Endothelial cell of umbilical vein (primary cell): ENCODE data around the gene CUL3. TPM values are rescaled to one million over a fixed set of nuclear protein-coding genes. Genes with fewer than 3 reads are reported as not detected.
A peak's percentile ranks its signal among the peaks of the same experiment; 100 is the strongest.

ENCODE experiments used
- BruUV-seq: library from RNA; stranded (reverse); fragments of 400-500 nt; replicated peaks from 2 replicates; lab custom pipeline; 2021; lab: Mats Ljungman, UMichigan
- CTCF ChIA-PET: fragments of 300-600, 350-600 bp; sonication (Branson Sonifier 250); formaldehyde crosslinking; loops from one replicate; lab custom pipeline; 2021; ENCODE audit warnings: antibody characterized with exemption, inconsistent platforms; lab: Charles Lee
- POLR2A ChIA-PET: fragments of 300-600, 350-600 bp; sonication (Branson Sonifier 250); formaldehyde crosslinking; loops from one replicate; lab custom pipeline; 2021; ENCODE audit warnings: antibody characterized with exemption, inconsistent platforms; lab: Charles Lee
- DNase-seq: peaks from one replicate; pipeline ENCODE4 v3.0.0-alpha.2; 2011; ENCODE audit warnings: low read depth, low spot score
- FAIRE-seq: peaks from 2 replicates; lab custom pipeline; 2011; peaks lifted over from hg19 to GRCh38; lab: Jason Lieb, UNC
- H2AFZ ChIP-seq: 2 replicates; pipeline ENCODE4 v1.6.0; 2012; ENCODE audit warnings: low read depth, low read length, control low read depth, inconsistent platforms
- H3K27ac ChIP-seq: 2 replicates; pipeline ENCODE4 v1.5.1; 2011; ENCODE audit warnings: low read depth, mild to moderate bottlenecking, control low read depth, low read length, moderate library complexity; ENCODE audit not compliant: insufficient read depth
- H3K27me3 ChIP-seq, 2 experiments: 2 replicates each; pipeline versions ENCODE4 v1.6.0 to v1.6.1; 2011; ENCODE audit warnings: low read length in 2 of 2, mixed read lengths in 1 of 2; ENCODE audit not compliant: control insufficient read depth in 2 of 2, insufficient read depth in 2 of 2
- H3K36me3 ChIP-seq, 2 experiments: 2 replicates in 1 of 2; 3 replicates in 1 of 2; pipeline ENCODE4 v1.5.1; 2011; ENCODE audit warnings: low read length in 2 of 2, mild to moderate bottlenecking in 1 of 2, moderate library complexity in 1 of 2; ENCODE audit not compliant: control insufficient read depth in 2 of 2, insufficient read depth in 2 of 2; ENCODE audit errors: extremely low read depth in 1 of 2
- H3K4me1 ChIP-seq: 3 replicates; pipeline ENCODE4 v1.5.1; 2011; ENCODE audit warnings: mild to moderate bottlenecking, low read length; ENCODE audit not compliant: control insufficient read depth, insufficient read depth; ENCODE audit errors: extremely low read depth
- H3K4me2 ChIP-seq: 2 replicates; pipeline ENCODE4 v1.6.1; 2011; ENCODE audit warnings: low read length, control low read depth, mixed read lengths; ENCODE audit not compliant: insufficient read depth
- H3K4me3 ChIP-seq, 3 experiments: fragments of 200-600 bp in 1 of 3; sonication (generic), shearing (Covaris generic) in 1 of 3; replicated peaks in 1 of 3; 2 replicates each; pipeline ENCODE4 v1.5.1; 2011 to 2016; ENCODE audit warnings: control low read depth in 3 of 3, low read length in 3 of 3, mild to moderate bottlenecking in 2 of 3, inconsistent platforms in 1 of 3, low read depth in 1 of 3, moderate library complexity in 1 of 3; ENCODE audit not compliant: insufficient read depth in 1 of 3
- H3K79me2 ChIP-seq: 2 replicates; pipeline ENCODE4 v1.6.0; 2012; ENCODE audit warnings: low read length, inconsistent platforms; ENCODE audit not compliant: control insufficient read depth, insufficient read depth
- H3K9ac ChIP-seq: replicated peaks from 2 replicates; pipeline ENCODE3; 2011; ENCODE audit warnings: low read length, control low read depth; ENCODE audit not compliant: insufficient read depth; ENCODE audit errors: extremely low read depth
- H3K9me1 ChIP-seq: replicated peaks from 3 replicates; pipeline ENCODE4 v1.6.0; 2011; ENCODE audit warnings: mild to moderate bottlenecking, low read length; ENCODE audit not compliant: control insufficient read depth, insufficient read depth; ENCODE audit errors: extremely low read depth
- H3K9me3 ChIP-seq: replicated peaks from 2 replicates; pipeline ENCODE4 v1.5.1; 2012; ENCODE audit warnings: low read length, inconsistent platforms; ENCODE audit not compliant: control insufficient read depth, insufficient read depth
- H4K20me1 ChIP-seq: replicated peaks from 2 replicates; pipeline ENCODE3; 2011; ENCODE audit warnings: mild to moderate bottlenecking, low read length; ENCODE audit not compliant: control insufficient read depth, insufficient read depth; ENCODE audit errors: extremely low read depth
- EZH2 ChIP-seq: IDR thresholded peaks from 2 replicates; pipeline ENCODE4 v1.6.1; 2012; ENCODE audit warnings: borderline replicate concordance, low read depth, mild to moderate bottlenecking, moderate library complexity, low read length, inconsistent platforms; ENCODE audit not compliant: severe bottlenecking
- FOS ChIP-seq: IDR thresholded peaks from 2 replicates; pipeline ENCODE4 v1.6.1; 2011; ENCODE audit warnings: mild to moderate bottlenecking, low read length, moderate library complexity, borderline replicate concordance; ENCODE audit not compliant: insufficient read depth
- GATA2 ChIP-seq: IDR thresholded peaks from 2 replicates; pipeline ENCODE4 v1.7.0; 2011; ENCODE audit warnings: low read depth, mild to moderate bottlenecking, moderate library complexity, mixed read lengths, low read length; ENCODE audit not compliant: insufficient read length, insufficient read depth
- JUN ChIP-seq: IDR thresholded peaks from 2 replicates; pipeline ENCODE4 v1.6.1; 2011; ENCODE audit warnings: borderline replicate concordance, low read depth; ENCODE audit not compliant: insufficient read length, insufficient read depth
- MYC ChIP-seq: IDR thresholded peaks from one replicate; pipeline ENCODE4 v1.6.1; 2011; ENCODE audit warnings: mild to moderate bottlenecking, low read depth, low read length
- POLR2A ChIP-seq: IDR thresholded peaks from 2 replicates; pipeline ENCODE4 v1.6.1; 2012; ENCODE audit warnings: low read depth, mild to moderate bottlenecking, control low read depth, low read length
- POLR2AphosphoS5 ChIP-seq: IDR thresholded peaks from 2 replicates; pipeline ENCODE4 v1.6.1; 2012; ENCODE audit warnings: low read depth, mild to moderate bottlenecking, control low read depth, low read length, moderate library complexity; ENCODE audit not compliant: insufficient read depth
- dilution Hi-C: fragments of 300-500 bp; cut with MboI; formaldehyde crosslinking; loops from one replicate; pipeline ENCODE4 v1.15.0; 2019; ENCODE audit warnings: low sequenced_read_pairs; ENCODE audit not compliant: extremely low pct_ligation_motif_present
- intact Hi-C: fragments of 100-400 bp; cut with micrococcal nuclease; formaldehyde crosslinking; loops from one replicate; pipeline ENCODE4 v1.10.0; 2022
- polyA plus RNA-seq, 4 experiments: library from polyadenylated mRNA; depleted of rRNA in 3 of 4; stranded (reverse) in 3 of 4; unstranded in 1 of 4; fragments of >200 nt; gene quantifications; 2 replicates each; pipeline versions ENCODE4 v1.2.1 to v1.2.3, GENCODE V29; 2011 to 2012; ENCODE audit warnings: missing spikeins in 1 of 4
- total RNA-seq: library from RNA; stranded (reverse); gene quantifications from 2 replicates; pipeline ENCODE4 v1.2.3, GENCODE V29; 2021
- TF ChIP-seq, protein P1 (sequence below): IDR thresholded peaks from 2 replicates; pipeline ENCODE4 v1.6.1; 2011; ENCODE audit not compliant: insufficient read depth, insufficient read length
- TF ChIP-seq, protein P2 (sequence below), 2 donors: IDR thresholded peaks; 1 replicate in 1 of 2; 2 replicates in 1 of 2; pipeline ENCODE4 v1.5.1; 2011; ENCODE audit warnings: low read length in 2 of 2, mild to moderate bottlenecking in 2 of 2, moderate library complexity in 2 of 2, control low read depth in 1 of 2, inconsistent platforms in 1 of 2, low read depth in 1 of 2; ENCODE audit not compliant: insufficient read depth in 1 of 2; ENCODE audit errors: extremely low read depth in 1 of 2

Gene CUL3
- total and polyA plus RNA-seq, 2 donors (not counting 3 experiments of a cell fraction or from before 2014, with no cell fraction given) = 22.7 to 82.3 TPM

DNA sequence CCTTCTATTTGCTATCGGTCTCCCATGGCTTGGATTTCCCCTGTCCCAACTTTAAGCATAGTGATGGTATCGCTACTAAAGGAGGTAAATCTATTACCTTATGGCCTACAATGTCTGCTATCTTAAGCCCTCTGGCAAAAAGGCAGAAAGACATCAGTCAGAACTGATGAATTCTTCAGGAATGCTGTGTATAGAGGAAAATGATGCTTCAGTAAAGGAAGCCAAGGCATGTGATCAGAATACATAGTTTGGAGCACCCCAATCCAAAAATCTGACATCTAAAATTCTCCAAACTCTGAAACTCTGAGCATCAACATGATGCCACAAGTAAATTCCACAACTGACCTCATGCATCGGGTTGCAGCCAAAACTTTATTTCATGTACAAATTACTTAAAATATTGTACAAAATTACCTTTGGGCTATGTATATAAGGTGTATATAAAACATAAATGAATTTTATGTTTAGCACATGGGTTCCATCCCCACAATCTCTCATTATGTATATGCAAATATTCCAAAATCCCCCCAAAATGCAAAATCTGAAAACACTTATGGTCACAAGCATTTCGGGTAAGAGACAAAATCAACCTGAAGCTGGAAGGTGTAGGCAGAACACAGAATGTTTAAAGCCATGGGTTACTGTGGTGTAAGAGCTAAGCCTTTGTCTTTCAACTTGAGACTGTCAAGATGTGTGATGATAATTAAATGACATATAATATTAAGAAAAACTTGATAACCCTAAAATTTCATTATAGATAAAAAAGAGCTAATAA, 66.2 kb downstream of the CUL3 start:
- Histone ChIP-seq H3K4me1 (peaks cover 2% of the 10 kb centered on the region), H3K9me1 (no peaks in the 10 kb centered on the region), H2AFZ (no peak overlapping the region), H3K27ac (no peak overlapping the region), H3K79me2 (peaks cover 84% of the 10 kb centered on the region), H4K20me1 (peaks cover 2% of the 10 kb centered on the region), H3K27me3 (no peaks in the 10 kb centered on the region), H3K9ac (no peak overlapping the region), H3K9me3 (no peaks in the 10 kb centered on the region), H3K4me3 (no peak overlapping the region), H3K4me2 (no peak overlapping the region), H3K36me3 (no peaks in the 10 kb centered on the region)
- dilution Hi-C loops (no loop called here), intact Hi-C loops (no loop called here)
- no peak for DNase-seq
- TF ChIP-seq FOS = no peak
- no peak for TF ChIP-seq EZH2
- no peak for TF ChIP-seq POLR2AphosphoS5
- TF ChIP-seq GATA2 = no peak
- TF ChIP-seq JUN = no peak
- TF ChIP-seq POLR2A = no peak
- TF ChIP-seq, protein P1, sequence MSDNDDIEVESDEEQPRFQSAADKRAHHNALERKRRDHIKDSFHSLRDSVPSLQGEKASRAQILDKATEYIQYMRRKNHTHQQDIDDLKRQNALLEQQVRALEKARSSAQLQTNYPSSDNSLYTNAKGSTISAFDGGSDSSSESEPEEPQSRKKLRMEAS = no peak
- POLR2A ChIA-PET = no interaction called here
- CTCF ChIA-PET = no interaction called here
- no TSS peak for BruUV-seq
- peak; percentile 18 for FAIRE-seq

DNA sequence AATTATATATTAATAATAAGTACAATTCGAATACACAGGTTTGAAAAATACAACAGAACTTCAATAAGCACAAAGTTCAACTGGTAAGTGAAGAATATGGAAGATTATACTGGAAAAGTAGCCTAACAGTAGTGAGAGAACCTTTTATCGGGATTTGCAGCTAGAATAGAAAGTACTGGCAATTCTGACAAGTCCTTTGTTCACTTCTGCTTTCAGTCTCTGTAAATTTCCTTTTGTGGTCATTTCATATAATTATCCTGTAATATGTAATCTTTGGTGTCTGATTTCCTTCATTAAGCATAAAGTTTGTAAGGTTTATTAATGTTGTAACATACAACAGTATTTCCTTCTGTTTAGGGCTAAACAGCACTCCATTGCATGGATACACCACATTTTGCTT, 67.2 kb downstream of the CUL3 start:
- no TSS peak for BruUV-seq
- TF ChIP-seq POLR2A (no peak), POLR2AphosphoS5 (no peak), EZH2 (no peak), MYC (no peak), JUN (no peak), FOS (no peak), GATA2 (no peak)
- TF ChIP-seq, protein P1 = no peak
- TF ChIP-seq, protein P2, sequence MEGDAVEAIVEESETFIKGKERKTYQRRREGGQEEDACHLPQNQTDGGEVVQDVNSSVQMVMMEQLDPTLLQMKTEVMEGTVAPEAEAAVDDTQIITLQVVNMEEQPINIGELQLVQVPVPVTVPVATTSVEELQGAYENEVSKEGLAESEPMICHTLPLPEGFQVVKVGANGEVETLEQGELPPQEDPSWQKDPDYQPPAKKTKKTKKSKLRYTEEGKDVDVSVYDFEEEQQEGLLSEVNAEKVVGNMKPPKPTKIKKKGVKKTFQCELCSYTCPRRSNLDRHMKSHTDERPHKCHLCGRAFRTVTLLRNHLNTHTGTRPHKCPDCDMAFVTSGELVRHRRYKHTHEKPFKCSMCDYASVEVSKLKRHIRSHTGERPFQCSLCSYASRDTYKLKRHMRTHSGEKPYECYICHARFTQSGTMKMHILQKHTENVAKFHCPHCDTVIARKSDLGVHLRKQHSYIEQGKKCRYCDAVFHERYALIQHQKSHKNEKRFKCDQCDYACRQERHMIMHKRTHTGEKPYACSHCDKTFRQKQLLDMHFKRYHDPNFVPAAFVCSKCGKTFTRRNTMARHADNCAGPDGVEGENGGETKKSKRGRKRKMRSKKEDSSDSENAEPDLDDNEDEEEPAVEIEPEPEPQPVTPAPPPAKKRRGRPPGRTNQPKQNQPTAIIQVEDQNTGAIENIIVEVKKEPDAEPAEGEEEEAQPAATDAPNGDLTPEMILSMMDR (IDR thresholded peaks at IDR 0.05; ENCODE audit: extremely low read depth in 1 of 2, insufficient read depth in 1 of 2, low read depth in 1 of 2, low read length in 2 of 2) = no peak
- no peak overlapping the region for H2AFZ ChIP-seq
- peaks cover 2% of the 10 kb centered on the region for H3K4me1 ChIP-seq
- intact Hi-C loops (no loop called here), dilution Hi-C loops (no loop called here)
- H3K27ac ChIP-seq = no peak overlapping the region
- CTCF ChIA-PET = no interaction called here
- FAIRE-seq (no peak), DNase-seq (no peak)
- POLR2A ChIA-PET = no interaction called here
- H3K9me1 ChIP-seq = no peaks in the 10 kb centered on the region
- H3K9ac ChIP-seq = no peak overlapping the region
- peaks cover 78% of the 10 kb centered on the region for H3K79me2 ChIP-seq
- no peak overlapping the region for H3K4me3 ChIP-seq
- peaks cover 2% of the 10 kb centered on the region for H4K20me1 ChIP-seq
- no peak overlapping the region for H3K4me2 ChIP-seq
- H3K36me3 ChIP-seq = peaks cover 0 to 2% of the 10 kb centered on the region in 2 experiments
- no peaks in the 10 kb centered on the region for H3K27me3 ChIP-seq
- no peaks in the 10 kb centered on the region for H3K9me3 ChIP-seq
